ENCODE measurements around the gene NAV2. TPM values are rescaled to one million over a fixed set of nuclear protein-coding genes. Genes with fewer than 3 reads are reported as not detected.

NAV2 gene
- total and polyA plus RNA-seq, 4 donors, result 5.0 to 250 (median 51.4) TPM

- no peak overlapping the region for H3K27ac ChIP-seq (ENCODE audit: low read depth in 1 of 2, low read length in 2 of 2)
- no peaks in the 10 kb centered on the region for H3K27me3 ChIP-seq (ENCODE audit: control insufficient read depth in 1 of 2, insufficient read depth in 2 of 2, low read length in 1 of 2)
- 87 to 88% methylated on average over 4 of the region's 4 CpGs for WGBS, 2 donors
- no peaks in the 10 kb centered on the region for H3K36me3 ChIP-seq (ENCODE audit: control insufficient read depth in 1 of 2, insufficient read depth in 2 of 2, low read length in 1 of 2)
- ATAC-seq (ENCODE audit: low FRiP score) (no peak), DNase-seq (no peak)
- no peaks in the 10 kb centered on the region for H3K9me3 ChIP-seq (ENCODE audit: control insufficient read depth, low read length)
- intact Hi-C loops (cut with DNase I), result no loop called here
- no peak overlapping the region for H3K4me3 ChIP-seq (ENCODE audit: low read length in 2 of 2)
- H3K4me1 ChIP-seq (ENCODE audit: control insufficient read depth in 1 of 2, insufficient read depth in 2 of 2, low read length in 2 of 2), result peaks cover 5 to 8% of the 10 kb centered on the region in 2 donors
Observed at GRCh38 chr11:20020716-20021115, 308.1 kb downstream of the NAV2 start.

DNA sequence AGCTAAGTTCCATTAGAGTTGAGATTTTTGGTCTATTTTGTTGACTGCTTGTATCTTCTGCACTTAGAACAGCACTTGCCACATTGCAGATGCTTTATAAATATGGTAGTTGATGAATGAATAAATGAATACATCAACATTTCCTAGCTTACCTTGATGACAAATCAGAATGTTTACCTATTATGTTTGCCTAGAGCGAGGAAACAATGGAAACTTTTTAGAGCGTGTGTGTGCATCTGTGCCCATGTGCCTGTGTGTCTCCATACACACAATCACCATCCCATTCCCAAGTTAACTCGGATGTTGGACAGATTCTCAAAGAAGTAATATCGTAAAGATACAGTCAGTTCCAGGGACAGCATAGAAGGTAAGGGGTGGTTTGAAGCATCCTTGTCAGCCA, 308.6 kb downstream of the NAV2 start:
- no peak for ATAC-seq (ENCODE audit: low FRiP score)
- Histone ChIP-seq H3K4me1 (ENCODE audit: control insufficient read depth in 1 of 2, insufficient read depth in 2 of 2, low read length in 2 of 2) (peaks cover 5 to 6% of the 10 kb centered on the region in 2 donors), H3K27ac (ENCODE audit: low read depth in 1 of 2, low read length in 2 of 2) (no peak overlapping the region), H3K27me3 (ENCODE audit: control insufficient read depth in 1 of 2, insufficient read depth in 2 of 2, low read length in 1 of 2) (no peaks in the 10 kb centered on the region), H3K9me3 (ENCODE audit: control insufficient read depth, low read length) (no peaks in the 10 kb centered on the region), H3K4me3 (ENCODE audit: low read length in 2 of 2) (no peak overlapping the region), H3K36me3 (ENCODE audit: control insufficient read depth in 1 of 2, insufficient read depth in 2 of 2, low read length in 1 of 2) (no peaks in the 10 kb centered on the region)
- WGBS, 2 donors, result 80 to 81% methylated on average over 4 of the region's 4 CpGs
- no peak for DNase-seq
- intact Hi-C loops (cut with DNase I), result no loop called here

- Histone ChIP-seq H3K36me3 (ENCODE audit: control insufficient read depth in 1 of 2, insufficient read depth in 2 of 2, low read length in 1 of 2) (no peaks in the 10 kb centered on the region), H3K27ac (ENCODE audit: low read depth in 1 of 2, low read length in 2 of 2) (no peak overlapping the region), H3K4me3 (ENCODE audit: low read length in 2 of 2) (no peak overlapping the region), H3K27me3 (ENCODE audit: control insufficient read depth in 1 of 2, insufficient read depth in 2 of 2, low read length in 1 of 2) (no peaks in the 10 kb centered on the region), H3K4me1 (ENCODE audit: control insufficient read depth in 1 of 2, insufficient read depth in 2 of 2, low read length in 2 of 2) (peaks cover 3 to 5% of the 10 kb centered on the region in 2 donors), H3K9me3 (ENCODE audit: control insufficient read depth, low read length) (no peaks in the 10 kb centered on the region)
- DNase-seq (no peak), ATAC-seq (ENCODE audit: low FRiP score) (no peak)
- intact Hi-C loops (cut with DNase I), result no loop called here
- 53 to 54% methylated on average over 4 of the region's 4 CpGs for WGBS, 2 donors
Observed at GRCh38 chr11:20021771-20022362, 309.2 kb downstream of the NAV2 start.

GRCh38 chr11:20022363-20023081, 309.9 kb downstream of the NAV2 start:
- Histone ChIP-seq H3K36me3 (ENCODE audit: control insufficient read depth in 1 of 2, insufficient read depth in 2 of 2, low read length in 1 of 2) (no peaks in the 10 kb centered on the region), H3K4me3 (ENCODE audit: low read length in 2 of 2) (peak overlapping the region in 1 of 2 donors; percentile 8), H3K4me1 (ENCODE audit: control insufficient read depth in 1 of 2, insufficient read depth in 2 of 2, low read length in 2 of 2) (peaks cover 6 to 9% of the 10 kb centered on the region in 2 donors), H3K9me3 (ENCODE audit: control insufficient read depth, low read length) (no peaks in the 10 kb centered on the region), H3K27me3 (ENCODE audit: control insufficient read depth in 1 of 2, insufficient read depth in 2 of 2, low read length in 1 of 2) (no peaks in the 10 kb centered on the region), H3K27ac (ENCODE audit: low read depth in 1 of 2, low read length in 2 of 2) (no peak overlapping the region)
- intact Hi-C loops (cut with DNase I), result no loop called here
- ATAC-seq (ENCODE audit: low FRiP score), result no peak
- DNase-seq, result no peak
- 4 to 10% methylated on average over 10 of the region's 10 CpGs for WGBS, 2 donors

DNA sequence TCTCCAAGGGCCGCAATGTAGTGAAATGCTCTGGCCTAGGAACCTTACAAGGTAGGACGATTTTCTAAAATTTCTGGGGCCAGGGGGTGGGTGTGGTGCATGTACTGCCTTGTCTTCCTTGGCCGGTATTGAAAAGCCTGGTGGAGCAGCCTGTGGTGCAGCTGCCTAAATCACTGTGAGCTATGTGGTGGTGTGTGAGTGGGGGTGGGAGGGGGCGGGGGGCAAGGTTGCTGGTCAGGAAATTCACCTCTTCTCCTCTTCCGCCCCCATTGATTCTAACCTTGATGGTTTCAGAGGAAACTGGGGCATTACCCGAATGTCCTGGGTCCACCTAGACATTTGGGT, 310.4 kb downstream of the NAV2 start:
- ATAC-seq (ENCODE audit: low FRiP score), result no peak
- peak overlapping the region in 1 of 2 donors; percentile 8 for H3K4me3 ChIP-seq (ENCODE audit: low read length in 2 of 2)

DNA sequence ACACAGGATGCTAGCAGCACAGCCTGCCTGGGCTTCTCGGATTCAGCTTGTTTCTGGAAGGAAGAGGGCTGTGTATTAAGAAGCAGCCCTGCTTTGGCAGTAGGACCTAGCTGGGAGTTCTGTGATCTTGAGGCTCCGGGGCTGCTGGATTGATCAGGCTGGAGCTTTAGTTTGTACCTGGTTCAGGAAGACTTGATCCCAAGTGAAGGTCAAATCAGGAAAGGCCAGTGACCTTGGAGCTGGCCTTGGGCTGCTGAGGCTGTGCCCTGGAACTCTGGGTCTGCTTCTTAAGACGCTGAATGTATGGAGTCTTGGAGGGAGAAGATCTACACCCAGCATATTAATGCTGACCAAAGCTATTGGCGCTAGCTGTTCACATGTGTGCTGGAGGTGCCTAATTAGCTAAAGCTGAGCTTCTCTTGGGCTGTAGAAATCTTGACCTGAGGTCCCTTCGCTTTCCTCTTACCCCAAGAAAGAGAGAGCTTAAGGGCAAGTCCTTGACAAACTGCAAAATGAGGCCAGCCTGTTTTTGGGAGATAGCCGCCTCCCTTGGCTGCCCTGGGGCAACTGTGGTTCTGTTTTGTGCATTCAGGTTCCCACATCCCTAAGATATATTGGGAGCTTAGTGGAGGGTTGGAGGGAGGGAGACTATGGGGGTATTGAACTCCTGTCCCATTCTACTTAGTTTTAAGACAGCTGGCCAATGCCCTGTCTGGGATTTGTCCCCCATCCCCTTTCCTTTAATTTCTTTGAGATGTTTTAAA, 311.7 kb downstream of the NAV2 start:
- WGBS, 2 donors, result 31 to 37% methylated on average over 6 of the region's 6 CpGs
- H3K4me3 ChIP-seq (ENCODE audit: low read length in 2 of 2), result no peak overlapping the region
- intact Hi-C loops (cut with DNase I), result no loop called here
- no peaks in the 10 kb centered on the region for H3K9me3 ChIP-seq (ENCODE audit: control insufficient read depth, low read length)
- no peaks in the 10 kb centered on the region for H3K36me3 ChIP-seq (ENCODE audit: control insufficient read depth in 1 of 2, insufficient read depth in 2 of 2, low read length in 1 of 2)
- no peak for ATAC-seq (ENCODE audit: low FRiP score)
- H3K4me1 ChIP-seq (ENCODE audit: control insufficient read depth in 1 of 2, insufficient read depth in 2 of 2, low read length in 2 of 2), result peaks cover 11 to 13% of the 10 kb centered on the region in 2 donors
- no peak for DNase-seq
- no peaks in the 10 kb centered on the region for H3K27me3 ChIP-seq (ENCODE audit: control insufficient read depth in 1 of 2, insufficient read depth in 2 of 2, low read length in 1 of 2)
- H3K27ac ChIP-seq (ENCODE audit: low read depth in 1 of 2, low read length in 2 of 2), result peak overlapping the region in 1 of 2 donors; percentile 65

More for the DNA sequence above, 310.4 kb downstream of the NAV2 start:
- DNase-seq, result no peak
- H3K9me3 ChIP-seq (ENCODE audit: control insufficient read depth, low read length), result no peaks in the 10 kb centered on the region
- peaks cover 6 to 9% of the 10 kb centered on the region in 2 donors for H3K4me1 ChIP-seq (ENCODE audit: control insufficient read depth in 1 of 2, insufficient read depth in 2 of 2, low read length in 2 of 2)
- H3K27ac ChIP-seq (ENCODE audit: low read depth in 1 of 2, low read length in 2 of 2), result no peak overlapping the region
- H3K27me3 ChIP-seq (ENCODE audit: control insufficient read depth in 1 of 2, insufficient read depth in 2 of 2, low read length in 1 of 2), result no peaks in the 10 kb centered on the region
- intact Hi-C loops (cut with DNase I), result no loop called here
- no peaks in the 10 kb centered on the region for H3K36me3 ChIP-seq (ENCODE audit: control insufficient read depth in 1 of 2, insufficient read depth in 2 of 2, low read length in 1 of 2)
- 5 to 13% methylated on average over 6 of the region's 6 CpGs for WGBS, 2 donors

GRCh38 chr11:20025332-20025840, 312.7 kb downstream of the NAV2 start:
- 17% methylated on average over 8 of the region's 8 CpGs for WGBS, 2 donors
- H3K4me1 ChIP-seq (ENCODE audit: control insufficient read depth in 1 of 2, insufficient read depth in 2 of 2, low read length in 2 of 2), result peaks cover 11 to 14% of the 10 kb centered on the region in 2 donors

DNA sequence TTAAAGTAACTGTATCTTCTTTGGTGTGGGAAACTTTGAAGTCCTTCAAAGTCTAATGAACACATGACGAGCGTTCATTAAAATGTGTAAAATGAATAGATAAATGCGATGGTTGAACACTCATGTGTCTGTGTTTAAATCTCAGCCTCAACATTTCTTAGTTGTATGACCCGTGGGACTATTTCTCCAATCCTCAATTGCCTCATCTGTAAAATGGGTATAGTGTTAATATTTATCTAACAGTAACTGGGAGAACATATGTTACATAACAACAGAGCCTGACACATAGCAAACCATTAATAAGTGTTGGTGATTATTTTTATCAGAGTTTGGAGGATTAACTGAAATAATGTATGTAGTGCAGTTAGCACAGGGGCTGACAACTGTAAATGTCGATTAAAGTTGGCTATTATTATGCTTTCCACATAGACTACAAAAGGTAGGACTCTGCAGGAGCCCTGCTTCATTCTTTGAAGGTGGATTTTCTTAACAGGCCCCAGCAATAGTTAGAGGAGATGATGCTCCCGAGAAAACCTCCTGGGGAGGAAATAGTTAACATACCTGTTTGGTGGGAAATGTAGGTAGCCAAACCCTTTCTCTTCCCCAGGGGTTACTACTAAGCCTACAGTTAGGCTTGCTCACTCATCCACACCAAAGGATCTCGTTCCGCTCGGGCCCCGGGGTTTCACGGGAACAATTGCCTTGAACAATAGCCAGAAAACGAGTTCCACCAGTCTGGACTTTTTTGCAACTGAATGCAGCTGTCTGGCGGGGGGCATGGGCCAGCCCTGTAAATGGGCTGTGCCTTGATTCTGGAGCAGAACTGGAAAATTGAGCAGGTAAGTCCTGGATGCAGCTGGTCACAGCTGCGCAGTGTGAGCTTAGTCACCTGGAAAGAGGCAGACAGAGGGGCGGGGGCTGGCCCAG, 314.3 kb downstream of the NAV2 start:
- H3K4me3 ChIP-seq (ENCODE audit: low read length in 2 of 2), result no peak overlapping the region
- DNase-seq, result no peak
- intact Hi-C loops (cut with DNase I), result loop anchor here in 1 of 2 donors (5.0 kb wide), 1 partner anchor 40 kb away; no protein-coding TSS in a partner anchor
- no peak for ATAC-seq (ENCODE audit: low FRiP score)
- no peaks in the 10 kb centered on the region for H3K9me3 ChIP-seq (ENCODE audit: control insufficient read depth, low read length)
- peak overlapping the region in 1 of 2 donors; percentile 3 for H3K27ac ChIP-seq (ENCODE audit: low read depth in 1 of 2, low read length in 2 of 2)
- no peaks in the 10 kb centered on the region for H3K36me3 ChIP-seq (ENCODE audit: control insufficient read depth in 1 of 2, insufficient read depth in 2 of 2, low read length in 1 of 2)
- no peaks in the 10 kb centered on the region for H3K27me3 ChIP-seq (ENCODE audit: control insufficient read depth in 1 of 2, insufficient read depth in 2 of 2, low read length in 1 of 2)
- H3K4me1 ChIP-seq (ENCODE audit: control insufficient read depth in 1 of 2, insufficient read depth in 2 of 2, low read length in 2 of 2), result peaks cover 12 to 14% of the 10 kb centered on the region in 2 donors
- 36 to 37% methylated on average over 15 of the region's 15 CpGs for WGBS, 2 donors

More at GRCh38 chr11:20025332-20025840, 312.7 kb downstream of the NAV2 start:
- intact Hi-C loops (cut with DNase I), result loop anchor here in 1 of 2 donors (5.0 kb wide), 1 partner anchor 38 kb away; no protein-coding TSS in a partner anchor
- Histone ChIP-seq H3K27ac (ENCODE audit: low read depth in 1 of 2, low read length in 2 of 2) (peak overlapping the region in 1 of 2 donors; percentile 13), H3K9me3 (ENCODE audit: control insufficient read depth, low read length) (no peaks in the 10 kb centered on the region), H3K27me3 (ENCODE audit: control insufficient read depth in 1 of 2, insufficient read depth in 2 of 2, low read length in 1 of 2) (no peaks in the 10 kb centered on the region), H3K4me3 (ENCODE audit: low read length in 2 of 2) (no peak overlapping the region), H3K36me3 (ENCODE audit: control insufficient read depth in 1 of 2, insufficient read depth in 2 of 2, low read length in 1 of 2) (no peaks in the 10 kb centered on the region)
- DNase-seq, result no peak
- ATAC-seq (ENCODE audit: low FRiP score), result no peak
